ENCODE data around the gene SLC4A3.

SLC4A3 gene

DNA sequence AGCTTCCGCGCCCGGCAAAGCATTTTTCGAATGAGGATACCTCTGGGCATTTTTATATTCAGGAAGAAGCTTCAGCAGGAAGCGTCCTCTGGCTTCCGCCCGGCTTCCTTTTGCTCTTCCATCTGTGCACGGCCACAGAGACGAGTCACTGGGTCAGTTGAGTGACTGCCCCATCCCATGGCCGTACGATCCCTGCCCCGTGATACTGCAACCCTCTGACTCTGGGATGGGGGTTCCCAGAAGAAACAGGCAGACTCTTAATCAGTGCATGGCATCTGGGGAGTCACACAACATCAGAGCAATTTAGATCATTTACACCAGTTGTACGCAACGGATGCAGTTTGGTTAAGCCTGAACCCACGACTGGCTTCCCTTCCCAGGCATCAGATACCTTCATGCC lies 40.9 kb downstream of the SLC4A3 start (continued):
- TF ChIP-seq ZNF394 (tag by site-specific recombination; IDR thresholded peaks at IDR 0.05; ENCODE audit: borderline replicate concordance) (no peak), HOXD13 (CRISPR knock-in tag; IDR thresholded peaks at IDR 0.05; ENCODE audit: borderline replicate concordance) (no peak), ZNF114 (tag by site-specific recombination; IDR thresholded peaks at IDR 0.05) (no peak), ZNF350 (tag by site-specific recombination; IDR thresholded peaks at IDR 0.05) (no peak)
- TF ChIP-seq, protein P1, sequence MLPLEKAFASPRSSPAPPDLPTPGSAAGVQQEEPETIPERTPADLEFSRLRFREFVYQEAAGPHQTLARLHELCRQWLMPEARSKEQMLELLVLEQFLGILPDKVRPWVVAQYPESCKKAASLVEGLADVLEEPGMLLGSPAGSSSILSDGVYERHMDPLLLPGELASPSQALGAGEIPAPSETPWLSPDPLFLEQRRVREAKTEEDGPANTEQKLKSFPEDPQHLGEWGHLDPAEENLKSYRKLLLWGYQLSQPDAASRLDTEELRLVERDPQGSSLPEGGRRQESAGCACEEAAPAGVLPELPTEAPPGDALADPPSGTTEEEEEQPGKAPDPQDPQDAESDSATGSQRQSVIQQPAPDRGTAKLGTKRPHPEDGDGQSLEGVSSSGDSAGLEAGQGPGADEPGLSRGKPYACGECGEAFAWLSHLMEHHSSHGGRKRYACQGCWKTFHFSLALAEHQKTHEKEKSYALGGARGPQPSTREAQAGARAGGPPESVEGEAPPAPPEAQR (tag by site-specific recombination; IDR thresholded peaks at IDR 0.05), result no peak
- TF ChIP-seq, protein P2, sequence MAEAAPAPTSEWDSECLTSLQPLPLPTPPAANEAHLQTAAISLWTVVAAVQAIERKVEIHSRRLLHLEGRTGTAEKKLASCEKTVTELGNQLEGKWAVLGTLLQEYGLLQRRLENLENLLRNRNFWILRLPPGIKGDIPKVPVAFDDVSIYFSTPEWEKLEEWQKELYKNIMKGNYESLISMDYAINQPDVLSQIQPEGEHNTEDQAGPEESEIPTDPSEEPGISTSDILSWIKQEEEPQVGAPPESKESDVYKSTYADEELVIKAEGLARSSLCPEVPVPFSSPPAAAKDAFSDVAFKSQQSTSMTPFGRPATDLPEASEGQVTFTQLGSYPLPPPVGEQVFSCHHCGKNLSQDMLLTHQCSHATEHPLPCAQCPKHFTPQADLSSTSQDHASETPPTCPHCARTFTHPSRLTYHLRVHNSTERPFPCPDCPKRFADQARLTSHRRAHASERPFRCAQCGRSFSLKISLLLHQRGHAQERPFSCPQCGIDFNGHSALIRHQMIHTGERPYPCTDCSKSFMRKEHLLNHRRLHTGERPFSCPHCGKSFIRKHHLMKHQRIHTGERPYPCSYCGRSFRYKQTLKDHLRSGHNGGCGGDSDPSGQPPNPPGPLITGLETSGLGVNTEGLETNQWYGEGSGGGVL (tag by site-specific recombination; IDR thresholded peaks at IDR 0.05), result no peak

DNA sequence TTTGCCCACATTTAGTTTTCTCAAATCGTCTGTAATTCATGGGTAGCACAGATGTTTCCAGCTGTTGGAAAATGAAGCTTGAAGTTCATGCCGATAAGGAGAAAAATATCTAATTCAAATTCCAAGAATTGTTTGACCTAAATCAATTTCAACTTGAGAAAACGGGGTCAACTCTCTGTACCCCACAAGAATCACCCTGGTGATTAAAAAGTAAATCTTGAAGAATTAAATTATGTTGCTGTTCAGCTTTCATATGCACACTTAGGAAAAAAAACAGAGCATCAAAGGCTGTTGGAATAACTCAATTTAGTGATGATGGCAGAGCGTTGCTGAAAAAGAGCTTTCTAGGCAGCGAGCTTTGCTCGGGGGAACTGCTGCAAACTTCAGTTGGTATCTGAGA lies 43.0 kb downstream of the SLC4A3 start:
- Histone ChIP-seq H3K36me3 (ENCODE audit: control insufficient read depth in 2 of 2, insufficient read depth in 1 of 2, low read length in 2 of 2) (no peaks in the 10 kb centered on the region), H3K9me3 (ENCODE audit: control insufficient read depth, insufficient read depth, low read depth, low read length) (no peaks in the 10 kb centered on the region), H3K4me3 (ENCODE audit: low read depth, low read length) (no peak overlapping the region), H3K27ac (ENCODE audit: extremely low read depth, low read depth, low read length) (no peak overlapping the region), H3K4me1 (ENCODE audit: control insufficient read depth, insufficient read depth, low read length) (no peaks in the 10 kb centered on the region)
- TF ChIP-seq ZNF132 (tag by site-specific recombination; IDR thresholded peaks at IDR 0.05; ENCODE audit: borderline replicate concordance), result no peak
- TF ChIP-seq ZNF473 (tag by site-specific recombination; IDR thresholded peaks at IDR 0.05), result no peak
- TF ChIP-seq, protein P3, sequence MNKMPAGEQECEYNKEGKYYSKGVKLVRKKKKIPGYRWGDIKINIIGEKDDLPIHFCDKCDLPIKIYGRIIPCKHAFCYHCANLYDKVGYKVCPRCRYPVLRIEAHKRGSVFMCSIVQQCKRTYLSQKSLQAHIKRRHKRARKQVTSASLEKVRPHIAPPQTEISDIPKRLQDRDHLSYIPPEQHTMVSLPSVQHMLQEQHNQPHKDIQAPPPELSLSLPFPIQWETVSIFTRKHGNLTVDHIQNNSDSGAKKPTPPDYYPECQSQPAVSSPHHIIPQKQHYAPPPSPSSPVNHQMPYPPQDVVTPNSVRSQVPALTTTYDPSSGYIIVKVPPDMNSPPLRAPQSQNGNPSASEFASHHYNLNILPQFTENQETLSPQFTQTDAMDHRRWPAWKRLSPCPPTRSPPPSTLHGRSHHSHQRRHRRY (tag by site-specific recombination; IDR thresholded peaks at IDR 0.05), result no peak
- TF ChIP-seq ZNF560 (tag by site-specific recombination; IDR thresholded peaks at IDR 0.05; ENCODE audit: borderline replicate concordance), result no peak
- TF ChIP-seq GLIS2 (tag by site-specific recombination; IDR thresholded peaks at IDR 0.05), result no peak
- CTCF ChIA-PET, result interaction anchor here (0.6 to 1.7 kb wide), 2 partner anchors 28 to 239 kb away, joined by 3 to 8 read pairs; no protein-coding TSS in a partner anchor
- POLR2A ChIA-PET, result no interaction called here

DNA sequence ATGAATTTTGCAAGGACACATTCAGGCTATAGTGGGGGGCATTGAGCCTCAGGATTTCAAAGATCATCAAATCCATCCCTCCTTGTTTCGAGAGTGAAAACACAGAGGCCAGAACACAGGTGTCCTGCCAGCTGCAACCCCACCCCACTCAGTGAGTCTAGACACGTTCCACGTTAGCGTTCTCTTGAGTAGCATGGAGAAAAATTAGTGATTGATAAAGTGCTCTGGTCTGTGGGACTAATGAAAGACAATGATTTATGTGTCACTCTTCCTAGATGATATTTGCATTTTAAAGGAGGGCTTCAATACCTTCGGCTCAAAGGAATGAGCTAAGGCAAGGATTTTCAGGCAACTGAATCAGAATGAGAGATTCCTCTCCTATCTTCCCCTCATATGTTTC lies 43.8 kb downstream of the SLC4A3 start:
- Histone ChIP-seq H3K27ac (ENCODE audit: extremely low read depth, low read depth, low read length) (no peak overlapping the region), H3K4me3 (ENCODE audit: low read depth, low read length) (no peak overlapping the region), H3K36me3 (ENCODE audit: control insufficient read depth in 2 of 2, insufficient read depth in 1 of 2, low read length in 2 of 2) (no peaks in the 10 kb centered on the region), H3K4me1 (ENCODE audit: control insufficient read depth, insufficient read depth, low read length) (no peaks in the 10 kb centered on the region), H3K9me3 (ENCODE audit: control insufficient read depth, insufficient read depth, low read depth, low read length) (no peaks in the 10 kb centered on the region)
- POLR2A ChIA-PET, result no interaction called here
- CTCF ChIA-PET, result interaction anchor here (1.7 kb wide), 1 partner anchor 29 kb away, joined by 8 read pairs; no protein-coding TSS in a partner anchor
- no peak for TF ChIP-seq ZNF311 (tag by site-specific recombination; IDR thresholded peaks at IDR 0.05; ENCODE audit: borderline replicate concordance)
- TF ChIP-seq ZNF302 (tag by site-specific recombination; IDR thresholded peaks at IDR 0.05; ENCODE audit: low read depth), result no peak

DNA sequence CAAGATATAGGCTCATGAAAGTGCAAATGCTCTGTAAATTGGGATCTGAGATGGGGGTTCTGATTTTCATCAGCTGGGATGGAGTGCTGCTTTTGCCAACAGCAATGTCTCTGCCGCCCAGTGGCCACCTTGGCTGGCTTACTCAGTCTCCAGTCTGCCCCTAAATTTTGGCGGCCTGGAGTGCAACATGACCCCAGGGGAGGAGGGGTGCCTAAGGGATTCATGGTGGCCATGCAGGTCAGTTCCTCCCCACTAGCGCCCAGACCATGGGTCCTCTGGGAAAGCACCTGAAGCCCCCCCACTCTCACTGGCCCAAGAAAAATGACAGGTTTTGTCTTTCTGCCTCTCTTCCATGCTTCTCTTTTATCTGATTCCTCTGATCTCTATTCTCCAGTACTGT lies 45.0 kb downstream of the SLC4A3 start:
- Histone ChIP-seq H3K36me3 (ENCODE audit: control insufficient read depth in 2 of 2, insufficient read depth in 1 of 2, low read length in 2 of 2) (no peaks in the 10 kb centered on the region), H3K4me3 (ENCODE audit: low read depth, low read length) (no peak overlapping the region), H3K4me1 (ENCODE audit: control insufficient read depth, insufficient read depth, low read length) (no peaks in the 10 kb centered on the region), H3K9me3 (ENCODE audit: control insufficient read depth, insufficient read depth, low read depth, low read length) (no peaks in the 10 kb centered on the region), H3K27ac (ENCODE audit: extremely low read depth, low read depth, low read length) (no peak overlapping the region)
- POLR2A ChIA-PET, result no interaction called here
- CTCF ChIA-PET, result no interaction called here
- TF ChIP-seq ZSCAN23 (tag by site-specific recombination; IDR thresholded peaks at IDR 0.05), result no peak
- no peak for TF ChIP-seq ZNF785 (tag by site-specific recombination; IDR thresholded peaks at IDR 0.05)
- TF ChIP-seq ZNF24 (tag by site-specific recombination; IDR thresholded peaks at IDR 0.05), result no peak
- TF ChIP-seq KLF9 (tag by site-specific recombination; IDR thresholded peaks at IDR 0.05; ENCODE audit: low read depth), result no peak
- no peak for TF ChIP-seq ZNF555 (tag by site-specific recombination; conservative IDR thresholded peaks at IDR 0.05)
- TF ChIP-seq, protein P4, sequence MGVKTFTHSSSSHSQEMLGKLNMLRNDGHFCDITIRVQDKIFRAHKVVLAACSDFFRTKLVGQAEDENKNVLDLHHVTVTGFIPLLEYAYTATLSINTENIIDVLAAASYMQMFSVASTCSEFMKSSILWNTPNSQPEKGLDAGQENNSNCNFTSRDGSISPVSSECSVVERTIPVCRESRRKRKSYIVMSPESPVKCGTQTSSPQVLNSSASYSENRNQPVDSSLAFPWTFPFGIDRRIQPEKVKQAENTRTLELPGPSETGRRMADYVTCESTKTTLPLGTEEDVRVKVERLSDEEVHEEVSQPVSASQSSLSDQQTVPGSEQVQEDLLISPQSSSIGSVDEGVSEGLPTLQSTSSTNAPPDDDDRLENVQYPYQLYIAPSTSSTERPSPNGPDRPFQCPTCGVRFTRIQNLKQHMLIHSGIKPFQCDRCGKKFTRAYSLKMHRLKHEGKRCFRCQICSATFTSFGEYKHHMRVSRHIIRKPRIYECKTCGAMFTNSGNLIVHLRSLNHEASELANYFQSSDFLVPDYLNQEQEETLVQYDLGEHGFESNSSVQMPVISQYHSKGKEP (tag by site-specific recombination; IDR thresholded peaks at IDR 0.05), result no peak
- TF ChIP-seq ZNF549 (tag by site-specific recombination; IDR thresholded peaks at IDR 0.05), result no peak
- TF ChIP-seq, protein P5, sequence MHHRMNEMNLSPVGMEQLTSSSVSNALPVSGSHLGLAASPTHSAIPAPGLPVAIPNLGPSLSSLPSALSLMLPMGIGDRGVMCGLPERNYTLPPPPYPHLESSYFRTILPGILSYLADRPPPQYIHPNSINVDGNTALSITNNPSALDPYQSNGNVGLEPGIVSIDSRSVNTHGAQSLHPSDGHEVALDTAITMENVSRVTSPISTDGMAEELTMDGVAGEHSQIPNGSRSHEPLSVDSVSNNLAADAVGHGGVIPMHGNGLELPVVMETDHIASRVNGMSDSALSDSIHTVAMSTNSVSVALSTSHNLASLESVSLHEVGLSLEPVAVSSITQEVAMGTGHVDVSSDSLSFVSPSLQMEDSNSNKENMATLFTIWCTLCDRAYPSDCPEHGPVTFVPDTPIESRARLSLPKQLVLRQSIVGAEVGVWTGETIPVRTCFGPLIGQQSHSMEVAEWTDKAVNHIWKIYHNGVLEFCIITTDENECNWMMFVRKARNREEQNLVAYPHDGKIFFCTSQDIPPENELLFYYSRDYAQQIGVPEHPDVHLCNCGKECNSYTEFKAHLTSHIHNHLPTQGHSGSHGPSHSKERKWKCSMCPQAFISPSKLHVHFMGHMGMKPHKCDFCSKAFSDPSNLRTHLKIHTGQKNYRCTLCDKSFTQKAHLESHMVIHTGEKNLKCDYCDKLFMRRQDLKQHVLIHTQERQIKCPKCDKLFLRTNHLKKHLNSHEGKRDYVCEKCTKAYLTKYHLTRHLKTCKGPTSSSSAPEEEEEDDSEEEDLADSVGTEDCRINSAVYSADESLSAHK (tag by site-specific recombination; IDR thresholded peaks at IDR 0.05), result no peak
- no peak for TF ChIP-seq ZFHX2 (tag by site-specific recombination; conservative IDR thresholded peaks at IDR 0.05)
- no peak for TF ChIP-seq ZIC2 (tag by site-specific recombination; IDR thresholded peaks at IDR 0.05)

All from HEK293 (cell line).